Activated CD4-positive, alpha-beta T cell treated with anti-CD3 and anti-CD28 coated beads for 4 hours (primary cell): ENCODE results near the gene PERP.
"Not testable (repeated sequence)": the region's sequence is repeated elsewhere in the genome, so short reads cannot be mapped to it uniquely, and the experiment has no call there.

Experiments used
- DNase-seq, 2 donors: peaks; one replicate each; pipeline ENCODE4 v3.0.0-alpha.2; 2020

Gene PERP

GRCh38 chr6:138107078-138107751 is at the start of gene PERP:
Gene PERP (minus strand): TSS chr6:138107419. CDS start chr6:138107340, 79 bp downstream.
- DNase-seq, result peak; percentile 72

- DNase-seq, result no peak
These were observed 48.2 kb upstream of the PERP start for GRCh38 chr6:138155443-138155842.

GRCh38 chr6:138146544-138146943 is 39.3 kb upstream of the PERP start:
- no peak for DNase-seq

- no peak for DNase-seq
These were observed 38.2 kb upstream of the PERP start for GRCh38 chr6:138145402-138145801.

- no peak for DNase-seq
These were observed 35.6 kb upstream of the PERP start for GRCh38 chr6:138142806-138143205.

- DNase-seq, result no peak
These were observed 22.0 kb upstream of the PERP start for GRCh38 chr6:138129190-138129589.

- DNase-seq, result no peak
These were observed 20.9 kb upstream of the PERP start for GRCh38 chr6:138128096-138128495.

GRCh38 chr6:138124096-138124495 is 16.9 kb upstream of the PERP start:
- DNase-seq, result no peak

GRCh38 chr6:138119976-138120375 is 12.8 kb upstream of the PERP start:
- DNase-seq, result no peak

GRCh38 chr6:138119229-138119628 is 12.0 kb upstream of the PERP start:
- not testable (repeated sequence) for DNase-seq

- DNase-seq, result no peak
These were observed 10.2 kb upstream of the PERP start for GRCh38 chr6:138117376-138117914.

GRCh38 chr6:138116661-138116999 is 9.4 kb upstream of the PERP start:
- DNase-seq, result no peak

- DNase-seq, result peak; percentile 37 to 42
These were observed 8.8 kb upstream of the PERP start for GRCh38 chr6:138115877-138116660.

GRCh38 chr6:138115201-138115600 is 8.0 kb upstream of the PERP start:
- no peak for DNase-seq

GRCh38 chr6:138113588-138114210 is 6.5 kb upstream of the PERP start:
- DNase-seq, result no peak

GRCh38 chr6:138110229-138110628 is 3.0 kb upstream of the PERP start:
- no peak for DNase-seq

GRCh38 chr6:138109042-138109997 is 2.1 kb upstream of the PERP start:
- peak; percentile 65 to 80 for DNase-seq

- DNase-seq, result peak in 1 of 2 donors; percentile 14
These were observed 753 bp upstream of the PERP start for GRCh38 chr6:138107752-138108592.

GRCh38 chr6:138106665-138107077 is 548 bp downstream of the PERP start:
- no peak for DNase-seq

GRCh38 chr6:138105880-138106664 is 1.1 kb downstream of the PERP start:
- no peak for DNase-seq

GRCh38 chr6:138105446-138105845 is 1.8 kb downstream of the PERP start:
- DNase-seq, result no peak
